Mesendoderm (in vitro differentiated cells): Measurements from ENCODE around the gene TGFBI.

ENCODE experiments used
- DNase-seq: peaks from one replicate; pipeline ENCODE4 v3.0.0; 2013
- H2AK5ac ChIP-seq: 2 replicates; pipeline ENCODE4 v1.6.1; 2013; ENCODE audit warnings: low read length, inconsistent platforms
- H2BK120ac ChIP-seq: 2 replicates; pipeline ENCODE4 v1.6.1; 2013; ENCODE audit warnings: low read depth, mild to moderate bottlenecking, low read length, moderate library complexity, mixed read lengths
- H2BK15ac ChIP-seq: replicated peaks from 2 replicates; pipeline ENCODE4 v1.6.1; 2013; ENCODE audit warnings: low read depth, mild to moderate bottlenecking, moderate library complexity
- H2BK5ac ChIP-seq: 2 replicates; pipeline ENCODE4 v1.6.1; 2013; ENCODE audit warnings: low read length, inconsistent platforms
- H3K18ac ChIP-seq: 2 replicates; pipeline ENCODE4 v1.6.1; 2013; ENCODE audit warnings: mild to moderate bottlenecking, low read length, mixed read lengths
- H3K23ac ChIP-seq: one replicate; pipeline ENCODE4 v1.6.1; 2013; ENCODE audit warnings: low read length
- H3K27ac ChIP-seq: 2 replicates; pipeline ENCODE4 v1.5.1; 2013; ENCODE audit warnings: low read depth, mild to moderate bottlenecking, inconsistent platforms, low read length, moderate library complexity
- H3K27me3 ChIP-seq: 2 replicates; pipeline ENCODE4 v1.6.1; 2013; ENCODE audit warnings: low read length, control low read depth, mild to moderate bottlenecking, inconsistent platforms; ENCODE audit not compliant: insufficient read depth, poor library complexity
- H3K36me3 ChIP-seq: 2 replicates; pipeline ENCODE4 v1.6.1; 2013; ENCODE audit warnings: low read length, inconsistent platforms; ENCODE audit not compliant: control insufficient read depth, insufficient read depth
- H3K4ac ChIP-seq: one replicate; pipeline ENCODE4 v1.6.1; 2013; ENCODE audit warnings: low read depth, mild to moderate bottlenecking, low read length, moderate library complexity
- H3K4me1 ChIP-seq: 2 replicates; pipeline ENCODE4 v1.6.1; 2013; ENCODE audit warnings: low read depth, low read length, inconsistent platforms; ENCODE audit not compliant: control insufficient read depth
- H3K4me2 ChIP-seq: 2 replicates; pipeline ENCODE4 v1.6.1; 2013; ENCODE audit warnings: low read length
- H3K4me3 ChIP-seq: 2 replicates; pipeline ENCODE4 v1.5.1; 2013; ENCODE audit warnings: mild to moderate bottlenecking, low read length
- H3K56ac ChIP-seq: one replicate; pipeline ENCODE4 v1.6.1; 2013; ENCODE audit warnings: low read length
- H3K79me1 ChIP-seq: 2 replicates; pipeline ENCODE4 v1.6.1; 2013; ENCODE audit warnings: low read length, inconsistent platforms
- H3K79me2 ChIP-seq: 2 replicates; pipeline ENCODE4 v1.6.1; 2013; ENCODE audit warnings: mild to moderate bottlenecking, low read length; ENCODE audit not compliant: control insufficient read depth, insufficient read depth
- H3K9ac ChIP-seq: 2 replicates; pipeline ENCODE4 v1.6.1; 2013; ENCODE audit warnings: low read length, inconsistent platforms
- H4K5ac ChIP-seq: one replicate; pipeline ENCODE4 v1.6.1; 2013; ENCODE audit warnings: low read length
- H4K8ac ChIP-seq: one replicate; pipeline ENCODE4 v1.6.1; 2013; ENCODE audit warnings: low read depth, mild to moderate bottlenecking, control low read depth, low read length, moderate library complexity
- WGBS: extraction: QIAGEN DNeasy Blood & Tissue Kit; methylation state at CpG from one replicate; pipeline ENCODE4 v1.1.7; 2013; ENCODE audit warnings: low lambda C conversion rate, missing lambda C conversion rate; ENCODE audit not compliant: insufficient coverage; ENCODE audit errors: extremely low coverage; 5-methylcytosine and 5-hydroxymethylcytosine counted together

The TGFBI gene

GRCh38 chr5:135998889-135999288 lies 29.9 kb upstream of the TGFBI start:
- H4K8ac ChIP-seq = no peak overlapping the region
- H2AK5ac ChIP-seq = no peak overlapping the region
- no peak overlapping the region for H3K27ac ChIP-seq

GRCh38 chr5:135999406-136000139 lies 29.2 kb upstream of the TGFBI start:
- H3K18ac ChIP-seq = no peak overlapping the region
- DNase-seq = peak; percentile 37
- H3K79me1 ChIP-seq = no peaks in the 10 kb centered on the region
- no peak overlapping the region for H4K8ac ChIP-seq
- no peak overlapping the region for H3K4me2 ChIP-seq
- no peak overlapping the region for H4K5ac ChIP-seq
- no peaks in the 10 kb centered on the region for H3K36me3 ChIP-seq
- no peak overlapping the region for H3K23ac ChIP-seq
- H3K4me3 ChIP-seq = no peak overlapping the region
- no peak overlapping the region for H2AK5ac ChIP-seq
- WGBS = no CpG with 5 or more reads among the region's 8 CpGs
- no peak overlapping the region for H3K56ac ChIP-seq
- H2BK5ac ChIP-seq = no peak overlapping the region
- no peak overlapping the region for H3K4ac ChIP-seq
- no peak overlapping the region for H3K9ac ChIP-seq
- H3K27me3 ChIP-seq = no peaks in the 10 kb centered on the region
- H3K4me1 ChIP-seq = no peaks in the 10 kb centered on the region
- no peak overlapping the region for H2BK15ac ChIP-seq
- no peak overlapping the region for H2BK120ac ChIP-seq
- no peaks in the 10 kb centered on the region for H3K79me2 ChIP-seq
- H3K27ac ChIP-seq = no peak overlapping the region

More at GRCh38 chr5:135998889-135999288, 29.9 kb upstream of the TGFBI start:
- H3K9ac ChIP-seq = no peak overlapping the region
- H3K79me1 ChIP-seq = no peaks in the 10 kb centered on the region
- H3K4me3 ChIP-seq = no peak overlapping the region
- no peak overlapping the region for H3K56ac ChIP-seq
- no CpG with 5 or more reads among the region's 6 CpGs for WGBS
- no peak for DNase-seq
- no peak overlapping the region for H2BK5ac ChIP-seq
- H3K27me3 ChIP-seq = no peaks in the 10 kb centered on the region
- no peak overlapping the region for H3K23ac ChIP-seq
- H3K18ac ChIP-seq = no peak overlapping the region
- H2BK15ac ChIP-seq = no peak overlapping the region
- no peaks in the 10 kb centered on the region for H3K36me3 ChIP-seq
- no peaks in the 10 kb centered on the region for H3K4me1 ChIP-seq
- no peak overlapping the region for H3K4me2 ChIP-seq
- H3K79me2 ChIP-seq = no peaks in the 10 kb centered on the region
- no peak overlapping the region for H4K5ac ChIP-seq
- H2BK120ac ChIP-seq = no peak overlapping the region
- H3K4ac ChIP-seq = no peak overlapping the region

GRCh38 chr5:136000147-136000546 lies 28.6 kb upstream of the TGFBI start:
- H2BK120ac ChIP-seq = no peak overlapping the region
- no peak overlapping the region for H2BK5ac ChIP-seq
- no peak overlapping the region for H3K23ac ChIP-seq
- H3K27me3 ChIP-seq = no peaks in the 10 kb centered on the region
- no peak overlapping the region for H4K8ac ChIP-seq
- H3K36me3 ChIP-seq = no peaks in the 10 kb centered on the region
- DNase-seq = no peak
- H3K79me1 ChIP-seq = no peaks in the 10 kb centered on the region
- no CpG with 5 or more reads among the region's 2 CpGs for WGBS
- H3K79me2 ChIP-seq = no peaks in the 10 kb centered on the region
- H3K18ac ChIP-seq = no peak overlapping the region
- no peak overlapping the region for H3K9ac ChIP-seq
- H3K27ac ChIP-seq = no peak overlapping the region
- no peaks in the 10 kb centered on the region for H3K4me1 ChIP-seq
- H4K5ac ChIP-seq = no peak overlapping the region
- H2AK5ac ChIP-seq = no peak overlapping the region
- no peak overlapping the region for H3K4ac ChIP-seq
- H2BK15ac ChIP-seq = no peak overlapping the region
- H3K4me3 ChIP-seq = no peak overlapping the region
- H3K4me2 ChIP-seq = no peak overlapping the region
- H3K56ac ChIP-seq = no peak overlapping the region

GRCh38 chr5:136000932-136001331 lies 27.9 kb upstream of the TGFBI start:
- DNase-seq = no peak
- no CpG with 5 or more reads among the region's 3 CpGs for WGBS
- Histone ChIP-seq H3K4me3 (no peak overlapping the region), H3K4ac (no peak overlapping the region), H3K56ac (no peak overlapping the region), H3K36me3 (no peaks in the 10 kb centered on the region), H3K27me3 (no peaks in the 10 kb centered on the region), H3K79me1 (no peaks in the 10 kb centered on the region), H2AK5ac (no peak overlapping the region), H3K9ac (no peak overlapping the region), H4K5ac (no peak overlapping the region), H2BK15ac (no peak overlapping the region), H3K18ac (no peak overlapping the region), H3K27ac (no peak overlapping the region), H4K8ac (no peak overlapping the region), H3K23ac (no peak overlapping the region), H3K79me2 (no peaks in the 10 kb centered on the region), H2BK120ac (no peak overlapping the region), H3K4me2 (no peak overlapping the region), H3K4me1 (no peaks in the 10 kb centered on the region), H2BK5ac (no peak overlapping the region)

GRCh38 chr5:136001466-136001981 lies 27.3 kb upstream of the TGFBI start:
- no CpG with 5 or more reads among the region's 5 CpGs for WGBS
- H2BK15ac ChIP-seq = no peak overlapping the region
- H4K8ac ChIP-seq = no peak overlapping the region
- no peaks in the 10 kb centered on the region for H3K79me2 ChIP-seq
- no peak overlapping the region for H2BK120ac ChIP-seq
- H3K4me3 ChIP-seq = no peak overlapping the region
- no peak overlapping the region for H4K5ac ChIP-seq
- H2AK5ac ChIP-seq = no peak overlapping the region
- H3K18ac ChIP-seq = no peak overlapping the region
- no peaks in the 10 kb centered on the region for H3K27me3 ChIP-seq
- H3K56ac ChIP-seq = no peak overlapping the region
- no peaks in the 10 kb centered on the region for H3K36me3 ChIP-seq
- no peak overlapping the region for H3K4me2 ChIP-seq
- no peak overlapping the region for H3K27ac ChIP-seq
- H3K4ac ChIP-seq = no peak overlapping the region
- H3K4me1 ChIP-seq = no peaks in the 10 kb centered on the region
- no peak overlapping the region for H3K9ac ChIP-seq
- DNase-seq = no peak
- H3K79me1 ChIP-seq = no peaks in the 10 kb centered on the region
- no peak overlapping the region for H3K23ac ChIP-seq
- H2BK5ac ChIP-seq = no peak overlapping the region

- no peak overlapping the region for H3K4ac ChIP-seq
- H3K23ac ChIP-seq = no peak overlapping the region
- H4K8ac ChIP-seq = no peak overlapping the region
- no peak overlapping the region for H3K4me3 ChIP-seq
- no CpG with 5 or more reads among the region's 3 CpGs for WGBS
- H3K56ac ChIP-seq = no peak overlapping the region
- no peak for DNase-seq
- no peak overlapping the region for H2AK5ac ChIP-seq
- no peak overlapping the region for H3K18ac ChIP-seq
- no peak overlapping the region for H2BK120ac ChIP-seq
- no peak overlapping the region for H2BK15ac ChIP-seq
- no peaks in the 10 kb centered on the region for H3K79me2 ChIP-seq
- H4K5ac ChIP-seq = no peak overlapping the region
- no peak overlapping the region for H2BK5ac ChIP-seq
- no peak overlapping the region for H3K4me2 ChIP-seq
- no peaks in the 10 kb centered on the region for H3K27me3 ChIP-seq
- H3K36me3 ChIP-seq = no peaks in the 10 kb centered on the region
- H3K4me1 ChIP-seq = no peaks in the 10 kb centered on the region
- no peak overlapping the region for H3K9ac ChIP-seq
- no peaks in the 10 kb centered on the region for H3K79me1 ChIP-seq
- no peak overlapping the region for H3K27ac ChIP-seq
These were observed 24.4 kb upstream of the TGFBI start for GRCh38 chr5:136004436-136004835.
